Neural cell (in vitro differentiated cells): ENCODE results near the gene VPS8. TPM values are rescaled to one million over a fixed set of nuclear protein-coding genes. Genes with fewer than 3 reads are reported as not detected.

Experiments
- H2AFZ ChIP-seq: fragments of 200-600, 300-800 bp; sonication (generic), shearing (Covaris generic); 2 replicates; pipeline ENCODE4 v1.6.0; 2014; ENCODE audit warnings: low read depth, mild to moderate bottlenecking, antibody characterized with exemption, low read length, moderate library complexity
- H3F3A ChIP-seq: fragments of 200-600 bp; shearing (Covaris generic); 2 replicates; pipeline ENCODE4 v1.6.1; 2016; ENCODE audit warnings: mild to moderate bottlenecking, moderate library complexity, mixed read lengths, antibody characterized with exemption, low read length; ENCODE audit not compliant: insufficient read depth, poor library complexity, severe bottlenecking
- H3K27ac ChIP-seq: fragments of 200-600, 300-800 bp; sonication (generic), shearing (Covaris generic); 2 replicates; pipeline ENCODE4 v1.5.1; 2014; ENCODE audit warnings: mild to moderate bottlenecking, low read length, moderate library complexity
- H3K27me3 ChIP-seq: fragments of 300-800, 200-600 bp; sonication (generic), shearing (Covaris generic); 2 replicates; pipeline ENCODE4 v1.6.0; 2014; ENCODE audit warnings: mild to moderate bottlenecking, low read depth, low read length, moderate library complexity; ENCODE audit not compliant: insufficient read depth
- H3K36me3 ChIP-seq: fragments of 300-800, 200-600 bp; sonication (generic), shearing (Covaris generic); 2 replicates; pipeline ENCODE4 v1.5.1; 2014; ENCODE audit warnings: mild to moderate bottlenecking, antibody characterized with exemption, low read length, moderate library complexity; ENCODE audit not compliant: insufficient read depth
- H3K4me2 ChIP-seq: fragments of 300-800, 200-600 bp; sonication (generic), shearing (Covaris generic); 2 replicates; pipeline ENCODE4 v1.6.0; 2014; ENCODE audit warnings: mild to moderate bottlenecking, low read length
- H3K4me3 ChIP-seq: fragments of 300-800, 200-600 bp; sonication (generic), shearing (Covaris generic); 2 replicates; pipeline ENCODE4 v1.5.1; 2014; ENCODE audit warnings: mild to moderate bottlenecking, low read length, moderate library complexity
- H3K79me2 ChIP-seq: fragments of 200-600 bp; shearing (Covaris generic); replicated peaks from 2 replicates; pipeline ENCODE4 v1.6.0; 2014; ENCODE audit warnings: mild to moderate bottlenecking, low read length, moderate library complexity; ENCODE audit not compliant: insufficient read depth
- H3K9ac ChIP-seq: fragments of 300-800, 200-600 bp; sonication (generic), shearing (Covaris generic); 2 replicates; pipeline ENCODE4 v1.6.1; 2016; ENCODE audit warnings: mild to moderate bottlenecking, low read length, mixed read lengths
- H3K9me2 ChIP-seq: fragments of 200-600 bp; shearing (Covaris generic); 2 replicates; pipeline ENCODE4 v1.6.1; 2016; ENCODE audit warnings: mild to moderate bottlenecking, low read length, mixed read lengths; ENCODE audit not compliant: insufficient read depth
- H3K9me3 ChIP-seq: fragments of 200-600, 300-800 bp; sonication (generic), shearing (Covaris generic); 2 replicates; pipeline ENCODE4 v1.6.1; 2016; ENCODE audit warnings: mild to moderate bottlenecking, mixed run types, low read length, moderate library complexity, mixed read lengths
- H4K20me1 ChIP-seq: fragments of 200-600 bp; shearing (Covaris generic); 2 replicates; pipeline ENCODE4 v1.6.1; 2016; ENCODE audit warnings: mild to moderate bottlenecking, mixed run types; ENCODE audit not compliant: insufficient read depth
- EP300 ChIP-seq: fragments of 450-650 bp; conservative IDR thresholded peaks from 2 replicates; pipeline ENCODE4 v1.6.1; 2014; ENCODE audit warnings: antibody characterized with exemption, mild to moderate bottlenecking, moderate library complexity; ENCODE audit not compliant: poor library complexity, severe bottlenecking
- EZH2 ChIP-seq: fragments of 200-600, 300-800 bp; shearing (Covaris generic), sonication (generic); IDR thresholded peaks from 2 replicates; pipeline ENCODE4 v1.6.1; 2014; ENCODE audit warnings: antibody characterized with exemption, low read length, borderline replicate concordance, mild to moderate bottlenecking; ENCODE audit not compliant: insufficient read depth, poor library complexity, severe bottlenecking
- MXI1 ChIP-seq: fragments of 450-650 bp; conservative IDR thresholded peaks from 2 replicates; pipeline ENCODE4 v1.6.1; 2014; ENCODE audit warnings: antibody characterized with exemption, mild to moderate bottlenecking; ENCODE audit not compliant: poor library complexity, severe bottlenecking
- POLR2AphosphoS5 ChIP-seq: IDR thresholded peaks from 2 replicates; pipeline ENCODE4 v1.6.1; 2012
- RAD21 ChIP-seq: fragments of 450-650 bp; conservative IDR thresholded peaks from 2 replicates; pipeline ENCODE4 v1.6.1; 2014; ENCODE audit warnings: antibody characterized with exemption, mild to moderate bottlenecking, moderate library complexity
- SMC3 ChIP-seq: fragments of 450-650 bp; conservative IDR thresholded peaks from 2 replicates; pipeline ENCODE4 v1.6.1; 2014; ENCODE audit warnings: antibody characterized with exemption, mild to moderate bottlenecking, moderate library complexity; ENCODE audit not compliant: poor library complexity
- TAF1 ChIP-seq: IDR thresholded peaks from 2 replicates; pipeline ENCODE4 v1.6.1; 2012; ENCODE audit warnings: low read depth
- polyA plus RNA-seq: library from polyadenylated mRNA; depleted of rRNA; stranded (reverse); fragments of >200 nt; gene quantifications from 2 replicates; pipeline ENCODE4 v1.2.3, GENCODE V29; 2014
- TF ChIP-seq, protein P1 (sequence below): IDR thresholded peaks from 2 replicates; pipeline ENCODE4 v1.6.1; 2012; ENCODE audit warnings: borderline replicate concordance
- TF ChIP-seq, protein P2 (sequence below): fragments of 450-650 bp; IDR thresholded peaks from 2 replicates; pipeline ENCODE4 v1.5.1; 2014; ENCODE audit warnings: antibody characterized with exemption, mild to moderate bottlenecking, moderate library complexity; ENCODE audit not compliant: poor library complexity, severe bottlenecking

The VPS8 gene
- polyA plus RNA-seq, 1 donor from 2014 or later: 146 TPM

DNA sequence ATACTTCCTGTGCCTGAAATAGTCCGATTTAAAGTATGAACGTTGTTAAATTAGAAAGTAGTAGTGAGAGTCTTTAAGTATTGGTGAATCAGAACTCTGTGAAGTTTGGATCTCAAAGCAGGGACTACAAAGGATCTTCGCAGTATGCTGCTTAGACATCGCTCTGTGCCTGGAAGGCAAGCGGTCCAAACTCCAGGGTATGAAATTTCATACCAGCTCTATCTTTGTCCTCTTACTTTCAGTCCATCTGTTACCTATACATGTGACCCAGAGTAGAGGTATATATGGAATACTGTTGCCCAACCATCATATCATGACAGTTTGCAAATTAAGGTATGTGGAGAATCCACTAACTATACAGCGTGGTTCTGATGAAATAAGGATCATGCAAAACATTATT is 34.5 kb downstream of the VPS8 start:
- Histone ChIP-seq H3K4me2 (no peak overlapping the region), H3K79me2 (no peaks in the 10 kb centered on the region), H2AFZ (no peak overlapping the region), H4K20me1 (no peaks in the 10 kb centered on the region), H3K36me3 (peaks cover 11% of the 10 kb centered on the region), H3K4me3 (no peak overlapping the region), H3K9me2 (no peaks in the 10 kb centered on the region), H3K9me3 (no peaks in the 10 kb centered on the region), H3K27ac (no peak overlapping the region), H3F3A (no peaks in the 10 kb centered on the region), H3K27me3 (no peaks in the 10 kb centered on the region), H3K9ac (no peak overlapping the region)
- TF ChIP-seq TAF1 (no peak), MXI1 (no peak), POLR2AphosphoS5 (no peak), SMC3 (no peak), RAD21 (no peak), EP300 (no peak), EZH2 (no peak)
- TF ChIP-seq, protein P1, sequence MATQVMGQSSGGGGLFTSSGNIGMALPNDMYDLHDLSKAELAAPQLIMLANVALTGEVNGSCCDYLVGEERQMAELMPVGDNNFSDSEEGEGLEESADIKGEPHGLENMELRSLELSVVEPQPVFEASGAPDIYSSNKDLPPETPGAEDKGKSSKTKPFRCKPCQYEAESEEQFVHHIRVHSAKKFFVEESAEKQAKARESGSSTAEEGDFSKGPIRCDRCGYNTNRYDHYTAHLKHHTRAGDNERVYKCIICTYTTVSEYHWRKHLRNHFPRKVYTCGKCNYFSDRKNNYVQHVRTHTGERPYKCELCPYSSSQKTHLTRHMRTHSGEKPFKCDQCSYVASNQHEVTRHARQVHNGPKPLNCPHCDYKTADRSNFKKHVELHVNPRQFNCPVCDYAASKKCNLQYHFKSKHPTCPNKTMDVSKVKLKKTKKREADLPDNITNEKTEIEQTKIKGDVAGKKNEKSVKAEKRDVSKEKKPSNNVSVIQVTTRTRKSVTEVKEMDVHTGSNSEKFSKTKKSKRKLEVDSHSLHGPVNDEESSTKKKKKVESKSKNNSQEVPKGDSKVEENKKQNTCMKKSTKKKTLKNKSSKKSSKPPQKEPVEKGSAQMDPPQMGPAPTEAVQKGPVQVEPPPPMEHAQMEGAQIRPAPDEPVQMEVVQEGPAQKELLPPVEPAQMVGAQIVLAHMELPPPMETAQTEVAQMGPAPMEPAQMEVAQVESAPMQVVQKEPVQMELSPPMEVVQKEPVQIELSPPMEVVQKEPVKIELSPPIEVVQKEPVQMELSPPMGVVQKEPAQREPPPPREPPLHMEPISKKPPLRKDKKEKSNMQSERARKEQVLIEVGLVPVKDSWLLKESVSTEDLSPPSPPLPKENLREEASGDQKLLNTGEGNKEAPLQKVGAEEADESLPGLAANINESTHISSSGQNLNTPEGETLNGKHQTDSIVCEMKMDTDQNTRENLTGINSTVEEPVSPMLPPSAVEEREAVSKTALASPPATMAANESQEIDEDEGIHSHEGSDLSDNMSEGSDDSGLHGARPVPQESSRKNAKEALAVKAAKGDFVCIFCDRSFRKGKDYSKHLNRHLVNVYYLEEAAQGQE: no peak
- TF ChIP-seq, protein P2, sequence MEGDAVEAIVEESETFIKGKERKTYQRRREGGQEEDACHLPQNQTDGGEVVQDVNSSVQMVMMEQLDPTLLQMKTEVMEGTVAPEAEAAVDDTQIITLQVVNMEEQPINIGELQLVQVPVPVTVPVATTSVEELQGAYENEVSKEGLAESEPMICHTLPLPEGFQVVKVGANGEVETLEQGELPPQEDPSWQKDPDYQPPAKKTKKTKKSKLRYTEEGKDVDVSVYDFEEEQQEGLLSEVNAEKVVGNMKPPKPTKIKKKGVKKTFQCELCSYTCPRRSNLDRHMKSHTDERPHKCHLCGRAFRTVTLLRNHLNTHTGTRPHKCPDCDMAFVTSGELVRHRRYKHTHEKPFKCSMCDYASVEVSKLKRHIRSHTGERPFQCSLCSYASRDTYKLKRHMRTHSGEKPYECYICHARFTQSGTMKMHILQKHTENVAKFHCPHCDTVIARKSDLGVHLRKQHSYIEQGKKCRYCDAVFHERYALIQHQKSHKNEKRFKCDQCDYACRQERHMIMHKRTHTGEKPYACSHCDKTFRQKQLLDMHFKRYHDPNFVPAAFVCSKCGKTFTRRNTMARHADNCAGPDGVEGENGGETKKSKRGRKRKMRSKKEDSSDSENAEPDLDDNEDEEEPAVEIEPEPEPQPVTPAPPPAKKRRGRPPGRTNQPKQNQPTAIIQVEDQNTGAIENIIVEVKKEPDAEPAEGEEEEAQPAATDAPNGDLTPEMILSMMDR: no peak

DNA sequence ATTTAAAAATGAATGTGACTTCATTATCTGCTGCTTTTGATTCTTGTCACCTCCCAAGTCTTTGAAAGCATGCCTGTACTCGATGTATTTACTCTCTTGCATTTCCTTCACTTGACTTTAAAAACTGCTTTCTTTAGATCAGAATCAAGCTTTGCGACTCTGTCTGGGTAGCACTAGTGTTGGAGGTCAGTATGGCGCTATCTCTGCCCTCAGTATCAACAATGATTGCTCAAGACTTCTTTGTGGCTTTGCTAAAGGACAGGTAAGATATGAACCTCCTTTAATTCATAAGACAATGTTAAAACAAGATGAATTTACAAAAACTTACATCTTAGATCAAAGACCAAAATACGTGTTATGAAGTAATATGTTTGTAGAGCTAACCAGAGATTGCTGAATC is 37.0 kb downstream of the VPS8 start:
- no peaks in the 10 kb centered on the region for H4K20me1 ChIP-seq
- H2AFZ ChIP-seq: no peak overlapping the region
- H3K36me3 ChIP-seq: peaks cover 26% of the 10 kb centered on the region
- TF ChIP-seq, protein P2: no peak
- H3K79me2 ChIP-seq: no peaks in the 10 kb centered on the region
- no peak overlapping the region for H3K9ac ChIP-seq
- H3K9me3 ChIP-seq: no peaks in the 10 kb centered on the region
- no peaks in the 10 kb centered on the region for H3K9me2 ChIP-seq
- no peak overlapping the region for H3K4me2 ChIP-seq
- no peaks in the 10 kb centered on the region for H3F3A ChIP-seq
- no peaks in the 10 kb centered on the region for H3K27me3 ChIP-seq
- no peak overlapping the region for H3K4me3 ChIP-seq
- no peak overlapping the region for H3K27ac ChIP-seq
